Measurements from ENCODE around the gene LGR4. TPM values are rescaled to one million over a fixed set of nuclear protein-coding genes. Genes with fewer than 3 reads are reported as not detected.
"Not testable (repeated sequence)": the region's sequence is repeated elsewhere in the genome, so short reads cannot be mapped to it uniquely, and the experiment has no call there.

LGR4 gene
- total RNA-seq, 2 donors from 2014 or later, result 31.1 to 40.6 TPM

GRCh38 chr11:27329867-27330632, 142.5 kb downstream of the LGR4 start:
- TF ChIP-seq CTCF (IDR thresholded peaks at IDR 0.05), result no peak
- Histone ChIP-seq H3K27me3 (no peaks in the 10 kb centered on the region), H3K4me1 (no peaks in the 10 kb centered on the region), H3K4me3 (no peak overlapping the region), H3K9me3 (no peaks in the 10 kb centered on the region), H3K27ac (no peak overlapping the region), H3K36me3 (no peaks in the 10 kb centered on the region)
- DNase-seq (ENCODE audit: low spot score), result no peak

GRCh38 chr11:27328614-27329013, 144.0 kb downstream of the LGR4 start:
- no peak for DNase-seq (ENCODE audit: low spot score)
- Histone ChIP-seq H3K4me1 (no peaks in the 10 kb centered on the region), H3K36me3 (no peaks in the 10 kb centered on the region), H3K27ac (no peak overlapping the region), H3K27me3 (no peaks in the 10 kb centered on the region), H3K4me3 (no peak overlapping the region), H3K9me3 (no peaks in the 10 kb centered on the region)
- no peak for TF ChIP-seq CTCF (IDR thresholded peaks at IDR 0.05)

GRCh38 chr11:27327064-27327463, 145.5 kb downstream of the LGR4 start:
- not testable (repeated sequence) for H3K9me3 ChIP-seq; H3K4me3 ChIP-seq; H3K27me3 ChIP-seq; H3K27ac ChIP-seq; DNase-seq (ENCODE audit: low spot score); H3K4me1 ChIP-seq; H3K36me3 ChIP-seq

- H3K4me1 ChIP-seq; H3K27me3 ChIP-seq; DNase-seq (ENCODE audit: low spot score); H3K27ac ChIP-seq; H3K9me3 ChIP-seq; H3K36me3 ChIP-seq; H3K4me3 ChIP-seq: not testable (repeated sequence)
Measured at GRCh38 chr11:27322196-27322595, 150.4 kb downstream of the LGR4 start.

- H3K4me3 ChIP-seq; H3K4me1 ChIP-seq; H3K27ac ChIP-seq; H3K27me3 ChIP-seq; H3K36me3 ChIP-seq; DNase-seq (ENCODE audit: low spot score); H3K9me3 ChIP-seq: not testable (repeated sequence)
Measured at GRCh38 chr11:27321340-27321739, 151.2 kb downstream of the LGR4 start.

GRCh38 chr11:27319072-27319471, 153.5 kb downstream of the LGR4 start:
- H3K4me3 ChIP-seq, result no peak overlapping the region
- no peaks in the 10 kb centered on the region for H3K36me3 ChIP-seq
- H3K9me3 ChIP-seq, result no peaks in the 10 kb centered on the region
- no peak for TF ChIP-seq CTCF (IDR thresholded peaks at IDR 0.05)
- DNase-seq (ENCODE audit: low spot score), result no peak
- H3K27me3 ChIP-seq, result no peaks in the 10 kb centered on the region
- no peaks in the 10 kb centered on the region for H3K4me1 ChIP-seq
- no peak overlapping the region for H3K27ac ChIP-seq

- Histone ChIP-seq H3K27me3 (no peaks in the 10 kb centered on the region), H3K4me3 (no peak overlapping the region), H3K9me3 (no peaks in the 10 kb centered on the region), H3K36me3 (no peaks in the 10 kb centered on the region), H3K4me1 (no peaks in the 10 kb centered on the region), H3K27ac (no peak overlapping the region)
- no peak for TF ChIP-seq CTCF (IDR thresholded peaks at IDR 0.05)
- no peak for DNase-seq (ENCODE audit: low spot score)
Measured at GRCh38 chr11:27317751-27318150, 154.8 kb downstream of the LGR4 start.

Small RNAs within 50 kb of the gene (microRNA-seq; reads per million reads assigned to microRNA genes)
- gene MIR8087 (ENCODE audit: borderline number of aligned reads in 2 of 2, borderline replicate concordance in 1 of 2), result 0 reads per million in 2 donors

Other genes starting within 250 kb of the LGR4 start
- gene CCDC34, start 109.6 kb downstream of the LGR4 start, total RNA-seq, result 1 to 10 TPM in 1 of 2 donors, not detected in 1; 2.6 TPM
- gene LIN7C, start 34.0 kb upstream of the LGR4 start, total RNA-seq, result 10 to 100 TPM; 18.8 to 23.7 TPM
- gene BDNF, start 227.7 kb upstream of the LGR4 start, total RNA-seq, result under 1 TPM in 1 of 2 donors, not detected in 1; 0.20 TPM